LNCAP (cell line): Measurements from ENCODE around the gene LSS.

Source experiments
- CTCF ChIP-seq: fragments of 450-650 bp; IDR thresholded peaks from 2 replicates; pipeline ENCODE4 v1.5.1; 2017; ENCODE audit warnings: mild to moderate bottlenecking

Gene LSS

GRCh38 chr21:46228345-46229051 is at the start of gene LSS:
LSS (minus strand) TSS chr21:46228774; CDS start chr21:46228745, 29 bp downstream.
- TF ChIP-seq CTCF = no peak

- TF ChIP-seq CTCF = no peak
Observed at GRCh38 chr21:46274797-46275390, 46.3 kb upstream of the LSS start.

GRCh38 chr21:46273341-46273740 is 44.8 kb upstream of the LSS start:
- no peak for TF ChIP-seq CTCF

GRCh38 chr21:46269466-46269865 is 40.9 kb upstream of the LSS start:
- TF ChIP-seq CTCF = no peak

GRCh38 chr21:46268371-46268770 is 39.8 kb upstream of the LSS start:
- TF ChIP-seq CTCF = no peak

GRCh38 chr21:46266946-46267345 is 38.4 kb upstream of the LSS start:
- no peak for TF ChIP-seq CTCF

- no peak for TF ChIP-seq CTCF
Observed at GRCh38 chr21:46265736-46266525, 37.4 kb upstream of the LSS start.
